GM20431 (cell line): ENCODE data around the gene ACIN1.

Experiments
- in situ Hi-C: fragments of 300-500 bp; cut with MseI, MboI; formaldehyde crosslinking; loops from one replicate; pipeline ENCODE4 v1.15.0; 2020; ENCODE audit warnings: low sequenced_read_pairs; ENCODE audit not compliant: unreplicated experiment

The ACIN1 gene

GRCh38 chr14:23062002-23062401 is 32.9 kb downstream of the ACIN1 start:
- in situ Hi-C loops, result no loop called here

GRCh38 chr14:23060536-23061260 is 34.2 kb downstream of the ACIN1 start:
- in situ Hi-C loops, result no loop called here

DNA sequence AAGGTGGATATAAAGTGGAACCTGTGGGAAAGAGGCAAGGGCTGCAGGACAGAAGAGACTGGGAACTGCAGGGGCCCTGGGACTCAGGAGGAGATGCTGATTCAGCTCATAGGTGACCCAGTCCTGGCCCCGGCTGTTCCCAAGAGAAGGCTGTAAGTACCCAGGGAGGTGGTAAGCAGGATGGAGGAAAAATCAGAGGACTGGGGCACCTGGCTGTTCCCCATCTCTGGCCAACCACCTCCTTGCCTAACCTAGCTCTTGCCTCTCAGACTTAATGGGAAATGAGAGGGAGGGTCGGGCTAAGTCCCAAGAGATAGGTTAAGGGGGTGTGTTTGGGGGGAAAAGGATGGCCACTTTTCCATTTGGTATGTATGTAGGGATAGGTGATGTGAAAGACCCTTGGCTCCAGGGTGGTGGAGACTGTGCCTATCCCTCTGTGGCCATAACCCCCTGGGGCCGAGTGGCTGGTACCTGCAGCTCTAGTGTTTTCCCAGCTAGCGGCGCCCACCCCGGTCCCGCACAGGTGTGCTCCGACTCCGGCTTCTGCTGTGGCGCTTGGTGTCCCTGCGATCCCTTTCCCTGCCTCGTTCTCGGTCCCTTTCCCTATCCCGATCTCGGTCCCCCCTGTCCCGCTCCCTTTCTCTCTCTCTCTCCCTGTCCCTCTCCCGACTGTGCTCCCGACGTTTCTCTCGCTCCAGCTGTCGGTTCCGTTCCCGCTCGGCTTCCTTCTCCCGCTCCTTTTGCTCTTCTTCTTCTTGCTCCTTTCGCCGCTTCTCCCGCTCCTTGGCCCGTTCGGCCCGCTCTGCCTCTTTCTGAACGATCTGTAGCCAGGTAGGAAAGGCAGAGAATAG is 36.1 kb downstream of the ACIN1 start:
- in situ Hi-C loops, result loop anchor here (10.0 kb wide), 1 partner anchor 64 kb away; no protein-coding TSS in a partner anchor

DNA sequence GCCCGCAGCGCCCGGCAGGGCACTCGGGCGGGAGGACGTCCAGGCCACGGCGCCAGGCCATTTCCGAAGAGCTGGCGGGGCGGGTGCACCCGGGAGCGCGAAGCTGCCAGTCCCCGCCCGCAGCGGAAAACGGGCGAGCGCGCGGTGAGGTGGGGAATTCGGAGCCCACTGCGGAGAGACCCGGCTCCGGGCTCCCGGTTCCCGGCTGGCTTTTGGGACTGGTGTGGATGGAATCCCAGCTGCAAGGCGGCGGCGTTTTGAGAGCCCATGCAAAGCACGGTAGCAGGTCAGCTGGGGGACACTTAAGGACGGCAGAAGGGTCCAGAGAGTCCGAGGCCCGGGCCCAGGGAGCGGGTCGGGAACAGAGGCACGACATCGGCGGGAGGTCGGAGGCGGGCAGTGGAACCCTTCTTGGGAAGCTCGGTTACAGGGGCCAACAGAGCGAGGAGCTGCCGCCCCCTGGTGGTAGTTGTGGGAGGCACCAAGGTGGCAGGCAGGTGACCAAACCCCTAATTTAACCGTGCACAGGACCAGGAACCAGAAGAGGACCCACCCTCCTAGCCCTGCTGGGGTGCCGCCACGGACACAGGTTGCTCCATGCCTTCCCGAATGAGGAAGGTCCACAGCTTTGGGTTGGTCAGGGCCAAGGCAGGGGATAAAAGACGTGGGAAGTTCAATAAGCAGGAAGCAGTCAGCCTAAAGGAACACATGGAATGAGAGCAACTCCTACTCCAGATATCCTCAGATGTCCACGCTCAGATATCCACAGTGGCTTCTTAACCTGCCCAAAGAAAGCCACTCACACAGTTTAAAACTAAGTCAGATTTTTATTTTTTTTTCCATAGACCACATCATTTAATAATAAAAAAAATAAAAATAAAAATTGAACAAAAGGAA is 36.9 kb downstream of the ACIN1 start:
- in situ Hi-C loops, result loop anchor here (10.0 kb wide), 1 partner anchor 63 kb away; no protein-coding TSS in a partner anchor

DNA sequence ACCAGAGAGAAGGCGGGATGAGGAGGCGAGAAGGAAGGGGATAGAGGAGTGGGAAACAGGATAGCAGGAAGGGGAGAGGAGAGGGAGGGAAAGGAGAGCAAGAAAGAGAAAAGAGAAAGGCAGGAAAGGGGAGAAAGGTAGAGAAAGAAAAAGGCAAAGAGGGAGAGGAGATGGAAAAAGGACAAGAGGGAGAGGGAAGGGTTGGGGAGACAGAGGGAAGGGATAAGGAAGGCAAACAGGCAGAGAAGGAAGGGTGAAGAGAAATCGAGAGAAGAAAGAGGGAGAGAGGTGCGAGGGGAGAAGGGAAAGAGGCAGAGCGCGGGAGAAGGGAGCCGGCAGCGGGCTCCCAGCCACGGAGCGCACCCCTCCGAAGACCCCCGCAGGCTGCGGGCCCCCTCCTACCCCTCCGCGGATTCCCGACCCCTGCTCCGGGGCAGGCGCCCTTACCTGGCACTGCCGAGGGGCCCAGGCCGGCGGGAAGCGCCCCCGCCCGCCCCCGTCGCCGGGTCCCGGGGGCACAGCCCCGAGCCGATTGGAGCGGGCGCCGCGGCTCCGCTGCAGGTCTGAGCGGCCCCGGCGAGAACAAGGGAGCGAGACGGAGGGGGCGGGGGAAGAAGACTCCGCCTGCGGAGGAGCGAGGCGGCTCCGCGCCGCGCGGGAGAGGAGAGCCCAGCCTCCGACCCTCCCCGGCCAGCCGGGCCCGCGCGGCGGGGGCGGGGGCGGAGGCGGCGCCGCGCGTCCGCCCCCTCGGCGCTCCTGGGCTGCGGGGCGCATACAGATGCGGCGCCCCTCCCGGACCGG is 37.8 kb downstream of the ACIN1 start, which contains the start of gene CDH24:
Gene CDH24 (minus strand): TSS at position 565 of the 801 bp plus-strand sequence. CDS start 1,787 bp downstream, outside the sequence.
- in situ Hi-C loops, result loop anchor here (10.0 kb wide), 1 partner anchor 62 kb away; no protein-coding TSS in a partner anchor

DNA sequence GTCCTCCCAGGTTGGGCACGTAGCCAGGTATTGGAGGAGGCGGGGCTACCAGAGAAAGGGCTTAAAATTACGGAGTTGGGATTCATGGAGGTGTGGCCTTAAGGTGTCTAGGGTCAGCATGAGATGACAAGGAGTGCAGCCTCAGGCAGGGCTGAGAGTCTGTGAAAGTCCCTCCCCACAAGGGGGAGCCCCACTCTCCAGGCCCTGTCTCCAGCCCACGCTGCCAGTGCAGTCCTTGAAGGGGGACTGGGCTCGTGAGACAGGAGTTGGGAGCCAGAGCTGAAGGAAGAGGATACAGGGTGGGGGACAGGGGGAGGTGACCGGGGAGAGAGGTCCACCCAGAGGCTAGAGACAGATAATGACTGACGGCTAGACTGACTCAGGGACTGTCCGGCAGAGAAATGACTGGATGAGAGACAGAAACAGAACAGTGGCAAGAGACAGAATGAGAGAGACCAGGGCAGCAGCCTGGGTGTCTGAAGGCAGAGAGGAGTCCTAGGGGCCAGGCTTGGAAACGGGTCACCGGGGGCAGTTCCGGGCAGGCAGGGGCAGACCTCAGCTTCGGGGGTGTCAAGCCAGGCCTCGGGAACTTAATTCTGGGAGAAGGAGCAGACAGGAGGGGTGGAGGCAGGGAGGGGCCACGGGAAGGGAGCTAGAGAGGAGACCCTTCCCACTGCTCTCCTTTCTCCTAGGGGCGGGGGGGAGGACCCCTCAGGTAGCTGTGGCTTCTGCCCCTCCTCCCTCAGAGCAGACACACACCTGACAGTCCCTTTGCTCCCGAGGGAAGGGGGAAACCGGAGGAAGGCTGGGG is 38.6 kb downstream of the ACIN1 start:
- in situ Hi-C loops, result loop anchor here (10.0 kb wide), 1 partner anchor 62 kb away; no protein-coding TSS in a partner anchor

- in situ Hi-C loops, result loop anchor here (10.0 kb wide), 1 partner anchor 61 kb away; no protein-coding TSS in a partner anchor
Observed at GRCh38 chr14:23055621-23056144, 39.3 kb downstream of the ACIN1 start.

DNA sequence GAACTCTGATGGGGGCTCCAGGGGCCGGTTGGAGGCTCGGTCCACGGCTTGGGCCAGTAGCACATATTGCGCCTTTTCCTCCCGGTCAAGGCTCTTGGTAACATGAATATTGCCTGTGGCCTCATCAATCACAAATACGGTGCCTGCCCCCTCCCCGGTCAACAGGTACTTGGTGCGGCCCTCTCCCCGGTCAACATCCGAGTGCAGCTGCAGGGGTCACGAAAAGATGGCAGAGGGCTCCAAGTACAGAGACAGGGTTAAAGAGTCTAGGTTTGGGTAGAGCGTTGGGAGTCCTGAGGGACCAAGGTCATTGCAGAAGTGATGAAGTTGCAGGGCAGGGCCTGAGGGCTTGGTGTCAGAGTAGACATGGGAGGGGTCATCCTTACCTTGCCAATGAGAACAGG is 39.8 kb downstream of the ACIN1 start:
- in situ Hi-C loops, result loop anchor here (10.0 kb wide), 1 partner anchor 60 kb away; no protein-coding TSS in a partner anchor

DNA sequence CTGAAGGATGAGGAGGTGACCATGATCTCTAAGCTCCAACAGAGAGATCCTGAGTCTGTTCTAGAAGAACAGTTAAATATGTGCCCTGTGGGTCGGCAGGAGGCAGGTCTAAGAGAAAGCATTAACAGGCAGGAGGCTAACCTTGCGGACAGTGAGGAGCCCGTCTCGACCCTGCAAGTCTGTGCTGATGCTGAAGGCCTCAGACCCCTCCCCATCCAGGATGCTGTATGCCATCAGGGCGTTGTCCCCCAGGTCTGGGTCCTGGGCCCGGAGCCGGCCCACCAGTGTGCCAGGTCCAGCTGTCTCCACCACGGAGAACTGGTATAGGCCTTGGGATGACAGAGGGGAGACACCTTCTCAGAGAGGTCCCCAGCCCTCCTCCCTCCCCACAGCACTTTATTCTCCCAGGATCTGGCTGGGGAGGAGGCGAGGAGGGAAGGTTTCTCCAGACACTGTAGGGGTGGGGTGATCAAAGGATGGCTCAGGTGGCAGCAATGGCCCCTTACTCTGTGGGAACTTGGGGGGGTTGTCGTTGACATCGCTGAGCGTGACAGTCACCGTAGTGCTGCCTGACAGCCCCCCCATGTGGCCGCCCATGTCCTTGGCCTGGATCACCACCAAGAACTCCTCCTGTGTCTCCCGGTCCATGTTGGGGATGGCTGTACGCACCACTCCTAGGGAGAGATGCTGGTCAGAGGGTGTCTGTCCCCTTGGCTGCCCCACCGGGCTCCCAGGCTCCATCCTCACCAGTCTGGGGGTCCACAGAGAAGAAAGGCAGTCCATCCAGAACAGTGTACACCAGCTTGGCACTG is 40.7 kb downstream of the ACIN1 start:
- in situ Hi-C loops, result loop anchor here (10.0 kb wide), 1 partner anchor 59 kb away; no protein-coding TSS in a partner anchor

GRCh38 chr14:23053426-23053825 is 41.5 kb downstream of the ACIN1 start:
- in situ Hi-C loops, result loop anchor here (10.0 kb wide), 1 partner anchor 59 kb away; no protein-coding TSS in a partner anchor

DNA sequence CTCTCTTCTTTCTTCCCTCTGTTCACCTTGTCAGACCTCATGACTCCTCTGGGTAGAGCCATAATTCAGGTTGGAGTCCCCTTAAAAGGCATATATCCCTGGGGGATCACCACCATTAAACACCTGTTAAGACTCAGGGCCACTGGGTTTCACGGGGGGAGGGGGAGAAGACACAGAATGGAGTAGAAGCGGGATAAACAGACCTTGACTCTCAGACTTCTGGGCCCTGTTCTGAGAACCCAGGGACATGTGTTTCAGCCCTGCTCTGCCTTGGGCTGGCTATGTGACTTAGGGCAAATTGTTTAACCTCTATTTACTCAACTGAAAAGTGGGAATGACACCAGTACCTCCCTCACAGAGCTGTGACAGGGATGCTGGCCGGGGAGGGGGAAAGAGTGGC is 42.3 kb downstream of the ACIN1 start:
- in situ Hi-C loops, result loop anchor here (10.0 kb wide), 1 partner anchor 58 kb away; no protein-coding TSS in a partner anchor

DNA sequence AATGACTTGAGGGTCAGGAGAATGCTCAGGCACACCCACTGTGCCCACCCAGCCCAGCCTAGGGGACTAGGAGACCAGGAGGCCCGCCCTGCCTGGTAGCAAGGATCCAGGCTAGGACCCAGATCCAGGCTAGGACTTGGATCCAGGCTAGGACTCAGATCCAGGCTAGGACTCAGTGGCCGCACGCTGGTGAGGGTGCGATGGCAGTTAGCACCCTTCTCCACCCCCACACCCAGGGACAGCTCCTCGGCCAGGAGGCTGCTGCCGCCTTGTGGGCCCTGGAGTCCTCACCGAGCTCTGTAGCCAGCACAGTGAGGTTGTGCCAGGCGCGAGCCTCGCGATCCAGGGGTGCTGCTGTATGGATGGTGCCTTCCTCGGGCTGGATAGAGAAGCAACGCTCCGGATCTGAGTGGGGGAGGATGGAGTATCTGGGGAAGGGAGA is 42.7 kb downstream of the ACIN1 start:
- in situ Hi-C loops, result loop anchor here (10.0 kb wide), 1 partner anchor 57 kb away; no protein-coding TSS in a partner anchor

- in situ Hi-C loops, result loop anchor here (10.0 kb wide), 1 partner anchor 57 kb away; no protein-coding TSS in a partner anchor
Observed at GRCh38 chr14:23051141-23052057, 43.5 kb downstream of the ACIN1 start.

DNA sequence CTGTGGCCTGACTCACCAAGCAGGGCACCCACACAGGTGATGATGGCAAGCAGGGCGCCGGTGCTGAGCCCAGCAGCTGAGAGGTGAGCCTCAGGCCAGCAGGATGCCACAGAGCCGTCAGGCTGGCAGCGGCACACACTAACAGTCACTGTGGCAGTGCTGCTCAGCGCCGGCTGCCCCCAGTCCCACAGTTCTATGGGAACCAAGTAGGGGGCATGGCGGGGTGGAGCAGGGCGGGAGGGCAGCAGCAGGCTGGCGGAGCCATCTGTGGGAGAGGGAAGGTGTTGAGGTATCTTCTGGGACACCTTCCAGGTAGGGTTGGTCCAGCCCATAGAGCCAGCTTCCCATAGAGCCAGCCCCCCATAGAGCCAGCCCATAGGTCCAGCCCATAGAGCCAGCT is 45.9 kb downstream of the ACIN1 start:
- in situ Hi-C loops, result no loop called here

GRCh38 chr14:23047751-23048693 is 46.9 kb downstream of the ACIN1 start:
- in situ Hi-C loops, result no loop called here
